GM19035 (cell line): Measurements from ENCODE around the gene BEAN1.

ENCODE experiments used
- ATAC-seq: cut with Tn5 transposase; IDR thresholded peaks from one replicate; pipeline ENCODE4 v1.9.1; 2021; ENCODE audit not compliant: unreplicated experiment

The BEAN1 gene

DNA sequence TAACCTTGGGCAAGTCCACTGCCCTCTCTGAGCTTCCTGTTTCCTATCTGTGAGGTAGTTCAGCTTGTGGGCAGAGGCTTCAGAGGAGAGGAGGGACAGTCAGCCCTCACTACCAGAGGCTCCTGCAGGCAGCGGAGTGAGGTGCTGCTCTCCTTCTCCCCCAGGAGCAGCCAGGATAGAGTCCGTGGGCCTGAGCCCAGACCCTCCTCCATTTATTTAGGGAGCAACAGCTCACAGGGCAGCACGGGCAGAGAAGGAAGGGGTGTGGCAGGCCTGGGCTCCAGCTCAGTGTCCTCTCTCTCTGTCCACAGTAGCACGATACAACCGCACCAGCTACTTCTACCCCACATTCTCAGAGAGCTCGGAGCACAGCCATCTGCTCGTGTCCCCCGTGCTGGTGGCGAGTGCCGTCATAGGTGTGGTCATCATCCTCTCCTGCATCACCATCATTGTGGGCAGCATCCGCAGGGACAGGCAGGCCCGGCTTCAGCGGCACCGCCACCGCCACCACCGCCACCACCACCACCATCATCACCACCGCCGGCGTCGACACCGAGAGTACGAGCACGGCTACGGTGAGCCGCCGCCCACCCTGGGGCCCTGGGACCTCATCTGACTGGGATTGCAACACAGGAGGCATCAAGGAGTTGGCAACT lies 42.3 kb downstream of the BEAN1 start:
- no peak for ATAC-seq

DNA sequence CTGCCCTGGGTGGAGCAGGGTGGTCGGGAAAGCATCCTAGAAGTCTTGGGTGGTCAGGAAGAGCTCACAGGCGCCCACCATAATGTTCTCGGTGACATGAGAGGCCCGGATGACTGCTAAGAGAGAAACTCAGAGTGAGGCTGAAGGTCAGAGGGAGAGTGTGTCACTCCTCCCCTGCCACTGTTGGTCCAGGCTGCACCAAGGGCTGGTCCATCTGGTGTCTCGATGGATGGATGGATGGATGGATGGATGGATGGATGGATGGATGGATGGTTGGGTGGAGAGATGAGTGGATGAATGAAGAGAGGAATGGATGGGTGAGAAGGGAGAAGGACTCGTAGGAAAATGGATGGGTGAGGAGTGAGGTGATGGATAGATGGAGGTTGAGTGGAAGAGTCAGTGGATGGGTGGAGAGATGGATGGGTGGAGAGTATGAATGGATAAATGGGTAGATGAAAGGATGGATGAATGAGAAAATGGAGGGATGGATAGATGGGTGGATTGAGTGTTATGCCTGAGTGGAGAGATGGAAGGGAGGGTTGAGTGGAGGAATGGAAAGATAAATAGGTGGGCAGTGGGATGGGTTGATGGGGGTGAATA lies 43.0 kb downstream of the BEAN1 start:
- no peak for ATAC-seq

DNA sequence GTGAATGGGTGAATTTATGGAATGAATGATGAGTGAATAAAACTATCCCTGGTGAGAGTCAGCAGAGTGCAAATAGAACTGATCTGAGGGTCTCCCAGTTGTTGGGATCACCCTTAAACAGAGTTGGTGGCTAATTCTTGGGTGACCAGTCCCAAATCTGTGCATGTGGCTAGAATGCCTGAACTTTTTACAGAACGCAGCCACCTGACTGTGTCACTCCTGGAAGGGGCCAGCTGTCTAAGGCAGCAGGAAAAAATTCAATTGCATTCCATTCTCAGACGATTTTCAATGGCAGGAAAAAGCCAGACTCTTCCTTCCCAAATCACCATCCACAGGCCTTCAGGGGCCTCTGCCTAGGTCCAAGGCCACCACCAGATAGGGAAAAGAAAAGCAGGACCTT lies 43.5 kb downstream of the BEAN1 start:
- no peak for ATAC-seq

- no peak for ATAC-seq
Measured at GRCh38 chr16:66471264-66471663, 44.2 kb downstream of the BEAN1 start.

- no peak for ATAC-seq
Measured at GRCh38 chr16:66471716-66472393, 44.8 kb downstream of the BEAN1 start.

DNA sequence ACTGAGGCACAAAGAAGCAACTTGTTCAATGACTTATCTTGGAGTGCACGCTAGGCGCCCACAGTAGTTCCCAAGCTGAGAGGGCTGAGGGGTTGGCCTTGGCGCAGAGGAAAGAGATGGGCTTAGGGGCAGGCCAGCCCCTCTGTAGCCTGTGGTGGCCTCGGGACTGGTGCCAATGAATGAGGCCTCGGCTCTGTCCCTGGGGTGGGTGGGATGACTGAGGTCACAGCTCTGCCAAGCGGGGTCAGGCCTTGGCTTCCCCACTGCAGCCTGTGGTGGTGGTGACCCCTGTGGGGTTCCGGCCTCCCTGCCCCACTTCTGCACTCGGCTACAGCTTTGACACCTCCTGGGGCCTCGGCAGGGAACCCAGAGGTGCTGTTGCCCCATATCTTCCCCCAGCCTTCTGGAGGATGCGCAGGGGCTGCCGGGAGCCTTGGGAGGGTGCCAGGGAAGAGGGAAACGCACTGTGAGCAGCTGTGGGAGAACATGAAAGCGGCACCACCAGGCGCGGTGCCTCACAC lies 46.0 kb downstream of the BEAN1 start:
- ATAC-seq = no peak

DNA sequence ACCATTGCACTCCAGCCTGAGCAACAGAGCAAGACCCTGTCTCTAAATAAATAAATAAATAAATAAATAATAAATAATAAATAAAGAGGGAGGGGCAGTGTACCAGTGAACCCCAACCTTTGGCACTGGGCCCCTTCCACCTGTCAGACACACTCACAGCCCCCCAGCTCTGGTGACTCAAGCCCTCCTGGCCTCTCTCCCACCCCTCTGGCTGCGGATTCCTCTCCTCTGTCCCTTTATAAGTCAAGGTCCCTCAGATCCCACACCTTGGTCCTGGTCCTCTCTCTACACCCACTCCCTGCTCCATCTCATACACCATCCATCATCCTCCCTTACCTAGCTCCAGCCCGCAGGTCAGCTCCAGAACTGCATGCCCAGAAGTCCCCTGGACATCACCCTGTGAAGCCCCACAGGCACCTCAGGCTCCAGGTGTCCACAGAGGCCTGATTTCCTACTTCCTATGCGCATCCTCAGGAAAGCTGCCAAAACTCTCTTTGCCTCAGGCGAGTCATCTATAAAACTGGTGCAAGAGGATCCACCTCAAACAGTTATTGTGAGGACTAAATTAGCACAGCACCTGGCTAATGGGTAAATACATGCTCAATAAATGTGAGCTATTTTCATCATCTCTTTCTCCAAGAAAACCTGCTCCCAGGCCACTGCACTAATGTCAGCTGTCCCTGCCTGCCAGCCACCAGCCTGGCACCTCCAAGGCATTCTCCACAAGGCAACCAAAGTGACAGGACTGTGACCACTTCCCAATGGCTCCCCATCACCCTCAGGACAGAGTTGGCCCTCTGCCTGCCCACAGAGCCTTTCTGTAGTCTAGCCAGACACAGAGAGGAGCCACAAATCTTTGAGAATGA lies 46.8 kb downstream of the BEAN1 start:
- ATAC-seq = no peak

- ATAC-seq = peak; percentile 67
Measured at GRCh38 chr16:66474750-66475199, 47.7 kb downstream of the BEAN1 start.

- no peak for ATAC-seq
Measured at GRCh38 chr16:66475232-66475631, 48.1 kb downstream of the BEAN1 start.

DNA sequence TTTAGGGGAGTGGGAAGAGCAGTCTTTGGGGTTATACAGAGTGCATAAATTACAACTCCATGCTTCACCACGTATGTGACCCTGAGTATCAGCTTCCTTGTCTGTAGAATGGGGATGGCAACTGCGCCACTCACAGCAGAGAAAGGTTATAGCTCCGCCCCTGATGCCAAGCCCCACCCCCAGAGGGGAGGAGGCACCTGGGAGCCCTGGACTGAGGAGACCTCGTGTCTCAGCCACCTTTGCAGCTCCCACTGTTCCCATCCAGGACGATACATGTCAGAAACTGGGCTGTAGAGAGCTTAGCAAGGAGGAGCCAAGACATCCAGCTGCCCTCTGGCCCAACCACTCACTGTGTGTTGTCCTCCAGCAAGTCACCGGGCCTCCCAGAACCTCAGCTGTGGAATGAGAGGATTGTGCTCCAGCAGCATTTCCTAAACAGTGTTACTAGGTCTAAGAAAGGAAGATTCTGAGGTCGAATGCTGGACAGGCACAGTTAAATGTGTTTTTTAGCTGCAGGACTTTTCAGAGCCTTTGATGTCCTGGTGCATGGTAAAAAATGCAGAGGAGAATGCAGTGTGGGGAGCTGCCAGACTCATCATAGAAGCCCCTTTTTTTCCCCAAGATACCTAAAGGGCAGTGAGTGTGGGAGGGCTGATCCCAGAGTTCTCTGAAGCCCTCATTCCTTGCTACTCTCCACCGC lies 49.4 kb downstream of the BEAN1 start:
- ATAC-seq = no peak

GRCh38 chr16:66477028-66477515 lies 50.0 kb downstream of the BEAN1 start:
- no peak for ATAC-seq

- ATAC-seq = peak; percentile 58
Measured at GRCh38 chr16:66478733-66479511, 51.8 kb downstream of the BEAN1 start.

- ATAC-seq = no peak
Measured at GRCh38 chr16:66479661-66480264, 52.7 kb downstream of the BEAN1 start.

GRCh38 chr16:66480265-66481080 lies 53.4 kb downstream of the BEAN1 start:
- no peak for ATAC-seq

DNA sequence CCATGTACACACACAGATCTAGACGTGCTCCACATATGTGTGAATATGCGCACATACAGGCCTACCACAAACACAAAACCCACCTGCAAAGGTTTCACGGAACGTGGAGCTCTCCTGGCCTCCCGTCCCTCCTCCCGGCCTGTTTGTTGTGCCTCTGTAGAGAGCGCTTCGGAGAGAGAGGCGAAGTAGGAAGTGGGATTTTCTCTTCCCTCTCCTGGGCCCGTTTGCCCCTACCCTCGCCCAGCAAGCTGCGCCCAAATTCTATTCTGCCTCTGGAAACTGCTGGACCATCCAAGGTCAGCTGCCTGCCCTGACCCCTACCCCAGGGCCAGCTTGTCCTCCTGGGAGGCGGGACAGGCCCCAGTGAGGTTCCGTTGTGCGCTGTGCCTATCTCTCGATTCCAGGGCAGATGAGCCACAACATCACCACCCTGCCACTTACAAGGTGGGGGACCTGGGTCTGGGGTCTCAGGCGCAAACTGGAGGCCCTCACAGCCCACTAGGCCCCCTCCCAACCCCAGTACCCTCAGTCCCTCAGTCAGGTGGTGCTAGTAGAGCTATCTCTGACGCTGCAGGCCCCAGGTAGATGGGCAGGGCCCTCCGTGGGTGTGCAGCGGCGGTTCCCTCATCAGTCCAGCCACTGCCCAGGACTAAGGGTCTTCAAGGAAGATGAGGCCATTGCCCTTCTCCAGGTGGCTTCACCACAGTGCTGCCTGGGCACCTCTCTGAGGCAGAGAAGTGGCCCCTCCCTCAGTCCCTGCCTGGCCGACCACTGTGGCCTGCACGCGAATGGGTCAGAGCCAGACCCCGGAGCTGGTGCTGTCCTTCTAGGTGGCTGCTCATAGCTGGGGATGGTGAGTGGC lies 54.2 kb downstream of the BEAN1 start:
- no peak for ATAC-seq

DNA sequence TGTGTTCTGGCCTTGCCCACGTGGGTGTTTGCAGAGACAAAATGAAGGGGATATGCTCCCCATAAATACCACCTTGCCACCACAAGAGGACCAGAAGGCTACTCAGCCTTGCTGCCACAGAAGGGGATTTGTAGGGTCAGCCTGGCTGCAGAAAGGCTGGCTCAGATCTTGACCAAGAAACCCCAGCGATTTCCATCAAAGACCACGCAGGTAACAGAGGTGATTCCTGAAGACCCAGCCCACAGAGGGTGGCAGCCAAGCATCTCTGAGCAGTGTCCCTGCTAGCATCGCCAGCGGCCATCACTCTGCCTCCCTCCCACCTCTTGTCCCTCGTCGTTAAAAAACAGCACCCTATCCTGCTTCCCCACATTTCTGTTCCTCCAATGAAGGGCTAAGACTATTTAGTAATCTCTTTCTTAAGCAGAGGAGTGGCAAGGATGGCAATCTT lies 54.9 kb downstream of the BEAN1 start:
- ATAC-seq = no peak

DNA sequence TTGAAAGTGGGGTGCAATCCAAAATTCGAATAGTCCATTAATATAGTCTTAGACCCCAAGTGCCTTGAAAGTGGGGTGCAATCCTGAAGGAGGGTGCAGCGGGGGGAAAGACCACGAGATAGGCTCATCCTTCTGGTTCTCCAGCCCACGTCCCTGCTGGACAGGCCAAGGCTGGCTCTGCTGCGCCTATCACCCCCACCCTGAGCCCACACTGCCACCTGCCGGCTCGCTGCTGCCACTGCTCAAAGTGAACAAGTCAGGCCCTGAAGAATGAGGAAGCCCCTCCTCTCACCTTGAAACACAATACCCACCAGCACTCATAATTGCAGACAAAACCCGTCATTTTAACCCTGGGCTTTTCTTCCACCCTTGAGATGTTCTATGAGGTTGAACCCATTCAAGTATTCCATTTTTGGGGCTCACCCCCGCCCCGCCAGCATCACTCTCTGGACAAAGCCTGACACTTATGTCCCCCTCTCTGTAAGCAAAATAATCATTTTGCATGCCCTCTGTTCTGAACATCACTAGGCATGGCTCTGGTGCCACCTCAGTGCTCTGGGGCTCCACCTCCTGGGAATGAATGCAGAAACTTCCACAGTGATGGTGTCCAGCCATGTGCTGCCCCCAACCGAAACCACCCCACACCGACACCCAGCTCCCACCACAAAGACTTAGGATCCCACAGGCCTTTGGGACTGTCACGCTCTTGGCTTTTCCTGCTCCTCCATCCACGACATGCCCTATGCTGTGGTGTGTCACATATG lies 56.8 kb downstream of the BEAN1 start:
- ATAC-seq = peak; percentile 67
